Panc1 (cell line): ENCODE data around the gene ZNF407. TPM values are rescaled to one million over a fixed set of nuclear protein-coding genes. Genes with fewer than 3 reads are reported as not detected.

Experiments
- ATAC-seq: fragments of 200-7000 bp; cut with Tn5 transposase; 2 replicates; pipeline ENCODE4 v1.9.1; 2020; ENCODE audit warnings: mild to moderate bottlenecking, moderate library complexity
- BruUV-seq: library from RNA; stranded (reverse); fragments of 400-500 nt; replicated peaks from 2 replicates; lab custom pipeline; 2021; lab: Mats Ljungman, UMichigan
- CTCF ChIA-PET: fragments of 300-600 bp; sonication (Branson Sonifier 250); formaldehyde crosslinking; loops from one replicate; lab custom pipeline; 2022; ENCODE audit warnings: antibody characterized with exemption; lab: Charles Lee
- POLR2A ChIA-PET: fragments of 300-600 bp; sonication (Branson Sonifier 250); formaldehyde crosslinking; loops from one replicate; lab custom pipeline; 2022; ENCODE audit warnings: antibody characterized with exemption; lab: Charles Lee
- DNase-seq: peaks from one replicate; pipeline ENCODE4 v3.0.0-alpha.2; 2010; ENCODE audit warnings: low read depth, low spot score
- H3K27ac ChIP-seq: 2 replicates; pipeline ENCODE4 v1.5.1; 2011; ENCODE audit warnings: mild to moderate bottlenecking, low read length, inconsistent platforms
- H3K27me3 ChIP-seq: fragments of 200-500 bp; sonication (Bioruptor generic); 2 replicates; pipeline ENCODE4 v1.6.0; 2014; ENCODE audit warnings: low read length, inconsistent platforms; ENCODE audit not compliant: control insufficient read depth, insufficient read depth
- H3K36me3 ChIP-seq: fragments of 200-500 bp; sonication (Bioruptor generic); 2 replicates; pipeline ENCODE4 v1.5.1; 2014; ENCODE audit warnings: inconsistent platforms, mild to moderate bottlenecking, low read length, moderate library complexity; ENCODE audit not compliant: control insufficient read depth, insufficient read depth
- H3K4me1 ChIP-seq: 2 replicates; pipeline ENCODE4 v1.5.1; 2011; ENCODE audit warnings: inconsistent platforms, mild to moderate bottlenecking, low read length, moderate library complexity; ENCODE audit not compliant: control insufficient read depth, insufficient read depth
- H3K4me3 ChIP-seq, 2 experiments: 2 replicates each; pipeline ENCODE4 v1.5.1; 2011 to 2012; ENCODE audit warnings: low read depth in 2 of 2, low read length in 2 of 2, mild to moderate bottlenecking in 2 of 2, inconsistent platforms in 1 of 2, moderate library complexity in 1 of 2
- H3K9me3 ChIP-seq: fragments of 200-500 bp; sonication (Bioruptor generic); 2 replicates; pipeline ENCODE4 v1.5.1; 2014; ENCODE audit warnings: low read depth, mild to moderate bottlenecking, inconsistent platforms, low read length, moderate library complexity; ENCODE audit not compliant: control insufficient read depth, insufficient read depth
- CTCF ChIP-seq: fragments of 450-650 bp; IDR thresholded peaks from 2 replicates; pipeline ENCODE4 v1.5.1; 2017; ENCODE audit warnings: mild to moderate bottlenecking
- POLR2AphosphoS5 ChIP-seq: IDR thresholded peaks from 2 replicates; pipeline ENCODE4 v1.6.1; 2012; ENCODE audit warnings: mild to moderate bottlenecking, low read depth, low read length, moderate library complexity
- REST ChIP-seq, 2 experiments: IDR thresholded peaks; 2 replicates each; pipeline ENCODE4 v1.6.1; 2011 to 2012; ENCODE audit warnings: low read depth in 2 of 2, control low read depth in 1 of 2, low read length in 1 of 2, mild to moderate bottlenecking in 1 of 2, moderate library complexity in 1 of 2; ENCODE audit not compliant: insufficient read depth in 1 of 2
- SIN3A ChIP-seq: IDR thresholded peaks from 2 replicates; pipeline ENCODE4 v1.6.1; 2012; ENCODE audit warnings: low read depth, mild to moderate bottlenecking, low read length, moderate library complexity, borderline replicate concordance; ENCODE audit not compliant: insufficient read depth
- TCF7L2 ChIP-seq: IDR thresholded peaks from 2 replicates; pipeline ENCODE4 v1.6.1; 2011; ENCODE audit warnings: mild to moderate bottlenecking, low read depth, low read length, inconsistent platforms
- in situ Hi-C: cut with HindIII; loops from 2 replicates; pipeline ENCODE4 v1.10.0; 2016; ENCODE audit warnings: low sequenced_read_pairs, low pct_unique_long_range_greater_than_20kb
- intact Hi-C: fragments of 100-400 bp; cut with micrococcal nuclease; formaldehyde crosslinking; loops from one replicate; pipeline ENCODE4 v1.10.0; 2022; ENCODE audit not compliant: unreplicated experiment
- total RNA-seq: library from RNA; stranded (reverse); gene quantifications from one replicate; pipeline ENCODE4 v1.2.1, GENCODE V29; 2021; ENCODE audit not compliant: unreplicated experiment

ZNF407 gene
- total RNA-seq, 1 experiment from 2014 or later: 16.8 TPM

- TF ChIP-seq TCF7L2 (no peak), SIN3A (no peak)
- Histone ChIP-seq H3K4me3 (no peak overlapping the region), H3K9me3 (no peaks in the 10 kb centered on the region), H3K4me1 (no peaks in the 10 kb centered on the region), H3K36me3 (no peaks in the 10 kb centered on the region), H3K27ac (no peak overlapping the region), H3K27me3 (no peaks in the 10 kb centered on the region)
- BruUV-seq: no TSS peak
- ChIA-PET CTCF (no interaction called here), POLR2A (no interaction called here)
- in situ Hi-C loops: no loop called here
- no peak for DNase-seq
- no peak for ATAC-seq
- intact Hi-C loops: no loop called here
Measured at GRCh38 chr18:74722237-74722636, 124.6 kb downstream of the ZNF407 start.

- Histone ChIP-seq H3K27ac (no peak overlapping the region), H3K9me3 (no peaks in the 10 kb centered on the region), H3K4me3 (no peak overlapping the region), H3K27me3 (no peaks in the 10 kb centered on the region), H3K36me3 (no peaks in the 10 kb centered on the region), H3K4me1 (no peaks in the 10 kb centered on the region)
- ChIA-PET POLR2A (no interaction called here), CTCF (no interaction called here)
- in situ Hi-C loops (no loop called here), intact Hi-C loops (no loop called here)
- no TSS peak for BruUV-seq
- ATAC-seq (no peak), DNase-seq (no peak)
- TF ChIP-seq TCF7L2 (no peak), REST (IDR thresholded peaks at IDR 0.05; ENCODE audit: insufficient read depth in 1 of 2, low read depth in 2 of 2, low read length in 1 of 2) (no peak), CTCF (no peak), POLR2AphosphoS5 (no peak), SIN3A (no peak)
Measured at GRCh38 chr18:74724186-74724585, 126.5 kb downstream of the ZNF407 start.

GRCh38 chr18:74725690-74726089, 128.0 kb downstream of the ZNF407 start:
- CTCF ChIA-PET: no interaction called here
- DNase-seq: no peak
- ATAC-seq: no peak

More at GRCh38 chr18:74725690-74726089, 128.0 kb downstream of the ZNF407 start:
- Histone ChIP-seq H3K4me1 (no peaks in the 10 kb centered on the region), H3K27me3 (no peaks in the 10 kb centered on the region), H3K36me3 (no peaks in the 10 kb centered on the region), H3K27ac (no peak overlapping the region), H3K4me3 (no peak overlapping the region), H3K9me3 (no peaks in the 10 kb centered on the region)
- BruUV-seq: no TSS peak
- intact Hi-C loops: no loop called here
- in situ Hi-C loops: no loop called here
- TF ChIP-seq REST (IDR thresholded peaks at IDR 0.05; ENCODE audit: insufficient read depth in 1 of 2, low read depth in 2 of 2, low read length in 1 of 2) (no peak), CTCF (no peak), SIN3A (no peak), TCF7L2 (no peak)
- POLR2A ChIA-PET: no interaction called here
